Fibroblast of gingiva (primary cell): ENCODE measurements around the gene EIF4EBP3.
"Not testable (repeated sequence)": the region's sequence is repeated elsewhere in the genome, so short reads cannot be mapped to it uniquely, and the experiment has no call there.

Source experiments
- DNase-seq: peaks from one replicate; pipeline ENCODE4 v3.0.0-alpha.2; 2011; ENCODE audit warnings: low read depth

Gene EIF4EBP3

DNA sequence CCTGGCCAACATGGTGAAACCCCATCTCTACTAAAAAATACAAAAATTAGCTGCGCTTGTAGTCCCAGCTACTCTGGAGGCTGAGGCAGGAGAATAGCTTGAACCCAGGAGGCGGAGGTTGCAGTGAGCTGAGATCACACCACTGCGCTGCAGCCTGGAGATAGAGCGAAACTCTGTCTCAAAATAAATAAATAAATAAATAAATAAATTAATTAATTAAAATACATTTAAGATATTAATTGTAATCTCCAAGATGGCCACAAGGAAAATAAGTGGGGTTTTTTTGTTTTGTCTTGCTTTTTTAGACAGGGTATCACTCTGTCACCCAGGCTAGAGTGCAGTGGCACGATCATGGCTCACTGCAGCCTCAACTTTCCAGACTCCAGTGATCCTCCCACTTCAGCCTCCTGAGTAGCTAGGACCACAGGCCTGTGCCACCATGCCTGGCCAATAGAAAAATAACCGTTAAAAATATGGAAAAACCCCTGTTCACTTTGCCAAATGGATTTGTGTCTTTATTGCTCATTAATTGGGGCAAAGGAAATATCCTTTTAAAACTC is 31.8 kb downstream of the EIF4EBP3 start:
- not testable (repeated sequence) for DNase-seq

GRCh38 chr5:140587495-140587894 is 40.0 kb downstream of the EIF4EBP3 start:
- DNase-seq: peak; percentile 64

GRCh38 chr5:140588311-140589070 is 41.0 kb downstream of the EIF4EBP3 start:
- peak; percentile 69 for DNase-seq

DNA sequence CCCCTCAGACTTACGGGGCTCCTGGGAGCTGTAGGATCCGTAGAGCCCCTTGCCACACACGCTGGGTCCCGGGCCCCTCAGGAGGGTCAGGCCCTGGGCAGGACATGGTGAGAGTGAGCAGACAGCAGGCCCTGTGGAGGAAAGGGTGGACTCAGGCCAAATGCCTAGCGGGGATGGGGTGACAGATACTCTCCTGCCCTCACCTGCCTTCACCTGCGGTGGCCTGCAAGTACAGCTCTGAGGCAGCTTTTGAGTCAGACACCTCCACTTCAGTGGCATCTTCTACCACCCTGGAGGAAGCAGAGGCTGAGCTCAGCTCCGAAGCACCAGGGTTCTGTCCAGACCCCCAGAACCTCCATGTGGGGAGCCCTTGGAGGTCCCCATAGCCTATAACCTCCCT is 43.4 kb downstream of the EIF4EBP3 start:
- DNase-seq: no peak

- DNase-seq: peak; percentile 24
Measured at GRCh38 chr5:140591747-140592372, 44.4 kb downstream of the EIF4EBP3 start.

GRCh38 chr5:140593070-140593469 is 45.6 kb downstream of the EIF4EBP3 start:
- DNase-seq: not testable (repeated sequence)

DNA sequence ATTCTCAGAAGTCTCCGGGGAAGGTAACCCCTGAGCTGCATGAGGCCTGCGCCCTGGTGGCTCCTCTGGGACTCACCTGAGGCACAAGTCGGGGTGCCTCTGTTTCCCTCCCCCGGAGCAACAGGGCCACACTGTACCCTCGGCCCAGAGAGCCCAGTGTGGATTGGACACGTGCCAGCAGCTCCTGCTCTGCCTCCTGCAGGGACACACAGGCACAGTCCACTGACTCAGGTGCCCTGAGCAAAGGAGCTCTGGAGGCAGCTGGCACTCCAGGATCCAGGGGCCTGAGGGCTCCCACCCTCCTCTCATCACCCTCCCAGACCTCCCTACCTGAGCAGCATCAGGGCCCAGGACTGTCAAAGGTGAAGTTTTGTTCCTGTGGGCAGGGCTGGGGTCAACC is 46.7 kb downstream of the EIF4EBP3 start:
- no peak for DNase-seq

DNA sequence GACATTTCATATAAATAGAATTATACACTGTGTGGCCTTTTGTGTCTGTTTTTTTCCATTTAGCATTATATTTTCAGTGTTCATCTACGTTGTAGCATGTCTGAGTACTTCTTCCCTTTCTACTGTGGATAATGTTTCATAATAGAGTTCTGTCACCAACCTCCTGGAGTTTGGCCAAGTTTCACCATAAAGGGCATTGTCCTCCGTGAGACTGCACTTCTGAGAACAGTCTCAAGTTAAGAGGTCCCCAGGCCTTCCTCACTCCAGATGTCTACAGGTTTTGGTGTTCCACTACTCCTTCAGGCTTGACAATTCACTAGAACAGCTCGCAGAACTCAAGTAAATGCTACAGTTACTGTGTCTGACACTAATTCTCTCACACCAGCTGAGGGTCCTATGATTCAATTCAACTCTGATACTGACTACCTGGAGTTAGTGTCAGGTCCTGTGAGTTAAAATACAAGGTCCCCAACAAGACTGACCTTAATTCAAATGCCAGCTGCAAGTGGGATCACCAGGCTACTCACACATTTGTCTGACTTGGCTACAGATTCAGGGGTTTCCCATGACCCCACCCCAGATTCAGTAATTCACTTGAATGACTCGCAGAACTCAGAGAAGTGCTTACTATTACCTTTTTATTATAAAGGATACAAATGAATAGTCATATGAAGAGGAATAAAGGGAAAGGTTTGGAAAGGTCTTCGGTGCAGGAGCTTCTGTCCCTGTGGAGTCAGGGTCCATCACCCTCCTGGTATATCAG is 48.3 kb downstream of the EIF4EBP3 start:
- DNase-seq: no peak

DNA sequence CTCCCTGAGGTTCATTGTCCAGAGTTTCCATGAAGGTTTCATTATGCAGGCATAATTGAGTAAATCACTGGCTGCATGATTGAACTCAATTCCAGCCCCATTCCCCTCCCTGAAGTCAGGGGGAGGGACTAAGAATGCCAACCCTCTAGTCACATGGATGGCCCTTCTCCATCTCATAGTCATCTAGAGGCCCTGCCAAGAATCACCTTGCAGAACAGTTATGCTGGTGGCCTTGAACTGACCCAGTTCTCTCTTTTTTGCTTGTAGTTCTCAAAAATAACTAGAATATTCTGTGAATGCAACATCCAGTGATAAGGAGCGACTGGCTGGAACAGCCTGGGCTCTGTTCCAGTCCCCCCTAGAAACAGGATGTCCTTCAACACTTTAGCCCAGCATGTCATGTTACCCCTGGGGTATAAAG is 48.9 kb downstream of the EIF4EBP3 start:
- DNase-seq: no peak

- no peak for DNase-seq
Measured at GRCh38 chr5:140598836-140599235, 51.4 kb downstream of the EIF4EBP3 start.
